IPS-18c (cell line): ENCODE measurements around the gene PCMTD2.
"Not testable (repeated sequence)": the region's sequence is repeated elsewhere in the genome, so short reads cannot be mapped to it uniquely, and the experiment has no call there.

ENCODE experiments used
- H3K4me3 ChIP-seq: 2 replicates; pipeline ENCODE4 v1.7.0; 2013; ENCODE audit warnings: low read depth, mild to moderate bottlenecking, low read length, moderate library complexity; ENCODE audit not compliant: insufficient read depth
- H3K9me3 ChIP-seq: one replicate; pipeline ENCODE4 v1.6.1; 2013; ENCODE audit warnings: mild to moderate bottlenecking, low read length, moderate library complexity; ENCODE audit not compliant: control insufficient read depth, insufficient read depth

PCMTD2 gene

DNA sequence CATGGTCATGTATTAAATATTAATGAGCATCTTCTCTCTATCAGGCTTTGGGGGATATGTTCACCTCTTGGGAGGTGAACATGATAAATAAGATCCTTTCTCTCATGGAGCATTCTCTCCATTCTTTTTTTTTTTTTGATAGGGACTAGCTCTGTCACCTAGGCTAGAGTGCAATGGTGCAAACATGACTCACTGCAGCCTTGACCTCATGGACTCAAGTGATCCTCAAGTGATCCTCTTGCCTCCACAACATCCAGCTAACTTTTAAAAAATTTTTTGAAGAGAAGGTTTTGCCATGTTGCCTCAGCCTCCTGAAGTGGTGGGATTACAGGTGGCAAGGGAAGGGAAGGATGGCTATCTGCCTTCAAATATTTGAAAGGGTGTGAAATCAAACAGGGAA, 59.8 kb downstream of the PCMTD2 start:
- H3K9me3 ChIP-seq, H3K4me3 ChIP-seq: not testable (repeated sequence)

- H3K9me3 ChIP-seq, H3K4me3 ChIP-seq: not testable (repeated sequence)
Measured at GRCh38 chr20:64315884-64316283, 60.3 kb downstream of the PCMTD2 start.

GRCh38 chr20:64316415-64317083, 61.0 kb downstream of the PCMTD2 start:
- H3K4me3 ChIP-seq = peak overlapping the region; percentile 44

DNA sequence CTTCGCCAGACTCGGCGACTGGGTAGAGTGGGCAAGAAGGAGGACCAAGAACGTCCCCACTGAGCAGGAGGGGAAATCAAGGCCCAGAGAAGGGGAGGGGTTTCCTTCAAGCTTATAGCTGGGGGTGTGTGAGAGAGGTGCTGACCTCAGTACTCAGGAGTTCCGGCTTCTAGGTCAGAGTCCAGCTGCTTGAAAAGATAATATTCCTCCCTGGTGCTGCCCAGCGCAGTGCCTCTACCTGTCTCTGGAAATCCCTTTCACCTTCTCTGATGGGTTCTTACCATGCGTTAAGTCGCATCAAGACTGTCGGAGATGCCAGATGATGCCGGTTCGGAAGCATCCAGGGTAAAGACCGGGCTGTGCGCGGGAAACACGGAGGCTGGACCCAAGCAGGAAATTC, 61.8 kb downstream of the PCMTD2 start:
- H3K9me3 ChIP-seq, H3K4me3 ChIP-seq: not testable (repeated sequence)

More at GRCh38 chr20:64316415-64317083, 61.0 kb downstream of the PCMTD2 start:
- not testable (repeated sequence) for H3K9me3 ChIP-seq

- H3K4me3 ChIP-seq, H3K9me3 ChIP-seq: not testable (repeated sequence)
Measured at GRCh38 chr20:64318056-64318455, 62.5 kb downstream of the PCMTD2 start.

GRCh38 chr20:64322031-64322789, 66.7 kb downstream of the PCMTD2 start:
- not testable (repeated sequence) for H3K9me3 ChIP-seq, H3K4me3 ChIP-seq
